ENCODE measurements around the gene CCR8.

Gene CCR8

GRCh38 chr3:39378088-39378487 lies 48.6 kb downstream of the CCR8 start:
- H3K4me3 ChIP-seq (replicated peaks; ENCODE audit: low read depth, low read length): no peak overlapping the region
- no peak for DNase-seq (ENCODE audit: extremely low read depth, low read depth)
- TF ChIP-seq, protein P1, sequence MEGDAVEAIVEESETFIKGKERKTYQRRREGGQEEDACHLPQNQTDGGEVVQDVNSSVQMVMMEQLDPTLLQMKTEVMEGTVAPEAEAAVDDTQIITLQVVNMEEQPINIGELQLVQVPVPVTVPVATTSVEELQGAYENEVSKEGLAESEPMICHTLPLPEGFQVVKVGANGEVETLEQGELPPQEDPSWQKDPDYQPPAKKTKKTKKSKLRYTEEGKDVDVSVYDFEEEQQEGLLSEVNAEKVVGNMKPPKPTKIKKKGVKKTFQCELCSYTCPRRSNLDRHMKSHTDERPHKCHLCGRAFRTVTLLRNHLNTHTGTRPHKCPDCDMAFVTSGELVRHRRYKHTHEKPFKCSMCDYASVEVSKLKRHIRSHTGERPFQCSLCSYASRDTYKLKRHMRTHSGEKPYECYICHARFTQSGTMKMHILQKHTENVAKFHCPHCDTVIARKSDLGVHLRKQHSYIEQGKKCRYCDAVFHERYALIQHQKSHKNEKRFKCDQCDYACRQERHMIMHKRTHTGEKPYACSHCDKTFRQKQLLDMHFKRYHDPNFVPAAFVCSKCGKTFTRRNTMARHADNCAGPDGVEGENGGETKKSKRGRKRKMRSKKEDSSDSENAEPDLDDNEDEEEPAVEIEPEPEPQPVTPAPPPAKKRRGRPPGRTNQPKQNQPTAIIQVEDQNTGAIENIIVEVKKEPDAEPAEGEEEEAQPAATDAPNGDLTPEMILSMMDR (IDR thresholded peaks at IDR 0.05; ENCODE audit: low read depth, low read length, missing control alignments): peak; percentile 82

- no peak for DNase-seq (ENCODE audit: extremely low read depth, low read depth)
- no peak overlapping the region for H3K4me3 ChIP-seq (replicated peaks; ENCODE audit: low read depth, low read length)
- TF ChIP-seq, protein P1 (IDR thresholded peaks at IDR 0.05; ENCODE audit: low read depth, low read length, missing control alignments): no peak
Observed at GRCh38 chr3:39378957-39379777, 49.7 kb downstream of the CCR8 start.

DNA sequence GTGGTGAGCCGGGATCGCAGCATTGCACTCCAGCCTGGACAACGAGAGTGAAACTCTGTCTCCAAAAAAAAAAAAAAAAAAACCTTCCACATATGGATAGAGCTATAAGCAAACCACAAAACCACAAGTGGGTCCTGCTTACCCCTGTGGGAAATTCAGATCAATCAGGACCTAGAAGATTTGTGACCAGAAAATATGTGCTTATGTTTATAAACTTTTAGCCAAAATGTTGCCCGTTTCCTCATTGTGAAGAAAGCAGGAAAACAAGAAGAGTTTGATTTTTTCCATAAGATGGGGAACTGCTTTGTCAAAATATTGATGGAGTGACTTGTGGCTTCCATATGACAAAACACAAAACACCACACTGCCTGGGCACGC lies 50.3 kb downstream of the CCR8 start:
- TF ChIP-seq, protein P1 (IDR thresholded peaks at IDR 0.05; ENCODE audit: low read depth, low read length, missing control alignments): no peak
- DNase-seq (ENCODE audit: extremely low read depth, low read depth): no peak
- H3K4me3 ChIP-seq (replicated peaks; ENCODE audit: low read depth, low read length): no peak overlapping the region

DNA sequence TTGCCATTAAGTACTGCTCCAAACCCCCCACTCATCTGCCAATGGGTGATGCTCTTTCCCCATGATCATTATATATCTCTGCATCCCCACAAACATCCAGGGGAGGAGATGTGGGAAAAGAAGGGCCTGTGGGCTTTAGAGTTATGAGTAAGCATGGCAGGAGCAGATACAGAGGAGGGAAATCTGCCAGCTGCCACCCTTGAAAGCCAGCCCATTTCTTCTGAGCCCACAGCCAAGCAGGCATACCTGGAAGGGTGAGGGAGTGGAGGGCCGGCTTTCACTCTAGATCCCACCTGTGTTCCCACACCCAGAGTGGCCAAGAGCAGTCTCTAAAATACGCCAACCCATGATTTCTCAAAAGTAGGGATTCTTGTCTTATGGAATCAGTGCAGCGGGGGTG lies 51.9 kb downstream of the CCR8 start:
- no peak overlapping the region for H3K4me3 ChIP-seq (replicated peaks; ENCODE audit: low read depth, low read length)
- TF ChIP-seq, protein P1 (IDR thresholded peaks at IDR 0.05; ENCODE audit: low read depth, low read length, missing control alignments): no peak
- no peak for DNase-seq (ENCODE audit: extremely low read depth, low read depth)

Data from HFF-Myc (cell line).